ENCODE results near the gene TERT. TPM values are rescaled to one million over a fixed set of nuclear protein-coding genes. Genes with fewer than 3 reads are reported as not detected.

The TERT gene
- total and polyA plus RNA-seq, 8 donors = 0.19 to 4.0 (median 0.38) TPM; not detected in 4

DNA sequence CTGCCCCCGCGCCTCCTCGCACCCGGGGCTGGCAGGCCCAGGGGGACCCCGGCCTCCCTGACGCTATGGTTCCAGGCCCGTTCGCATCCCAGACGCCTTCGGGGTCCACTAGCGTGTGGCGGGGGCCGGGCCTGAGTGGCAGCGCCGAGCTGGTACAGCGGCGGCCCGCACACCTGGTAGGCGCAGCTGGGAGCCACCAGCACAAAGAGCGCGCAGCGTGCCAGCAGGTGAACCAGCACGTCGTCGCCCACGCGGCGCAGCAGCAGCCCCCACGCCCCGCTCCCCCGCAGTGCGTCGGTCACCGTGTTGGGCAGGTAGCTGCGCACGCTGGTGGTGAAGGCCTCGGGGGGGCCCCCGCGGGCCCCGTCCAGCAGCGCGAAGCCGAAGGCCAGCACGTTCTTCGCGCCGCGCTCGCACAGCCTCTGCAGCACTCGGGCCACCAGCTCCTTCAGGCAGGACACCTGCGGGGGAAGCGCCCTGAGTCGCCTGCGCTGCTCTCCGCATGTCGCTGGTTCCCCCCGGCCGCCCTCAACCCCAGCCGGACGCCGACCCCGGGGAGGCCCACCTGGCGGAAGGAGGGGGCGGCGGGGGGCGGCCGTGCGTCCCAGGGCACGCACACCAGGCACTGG, 548 bp downstream of the TERT start:
- peaks cover 10 to 25% (median 22%) of the 10 kb centered on the region in 4 donors for H3K4me1 ChIP-seq
- peaks cover 6 to 77% (median 25%) of the 10 kb centered on the region in 3 donors for H3K27me3 ChIP-seq
- no peak for TF ChIP-seq EP300 (IDR thresholded peaks at IDR 0.05)
- no peak for TF ChIP-seq POLR2AphosphoS5 (IDR thresholded peaks at IDR 0.05)
- TF ChIP-seq CTCF (IDR thresholded peaks at IDR 0.05) = no peak
- no peak for TF ChIP-seq POLR2A (IDR thresholded peaks at IDR 0.05)
- H3K36me3 ChIP-seq = no peaks in the 10 kb centered on the region
- WGBS, 5 donors = 26 to 35% (median 29%) methylated on average over 12 to 69 of the region's 69 CpGs; no CpG with 5 or more reads in 1 of the 5 donors
- no peaks in the 10 kb centered on the region for H3K9me3 ChIP-seq
- intact Hi-C loops (cut with DNase I; ENCODE audit: low total_unique reads) = no loop called here
- no peak overlapping the region for H3K27ac ChIP-seq
- DNase-seq = peak in 1 of 2 donors; percentile 41
- peak overlapping the region; percentile 25 to 35 (median 28) for H3K4me3 ChIP-seq

DNA sequence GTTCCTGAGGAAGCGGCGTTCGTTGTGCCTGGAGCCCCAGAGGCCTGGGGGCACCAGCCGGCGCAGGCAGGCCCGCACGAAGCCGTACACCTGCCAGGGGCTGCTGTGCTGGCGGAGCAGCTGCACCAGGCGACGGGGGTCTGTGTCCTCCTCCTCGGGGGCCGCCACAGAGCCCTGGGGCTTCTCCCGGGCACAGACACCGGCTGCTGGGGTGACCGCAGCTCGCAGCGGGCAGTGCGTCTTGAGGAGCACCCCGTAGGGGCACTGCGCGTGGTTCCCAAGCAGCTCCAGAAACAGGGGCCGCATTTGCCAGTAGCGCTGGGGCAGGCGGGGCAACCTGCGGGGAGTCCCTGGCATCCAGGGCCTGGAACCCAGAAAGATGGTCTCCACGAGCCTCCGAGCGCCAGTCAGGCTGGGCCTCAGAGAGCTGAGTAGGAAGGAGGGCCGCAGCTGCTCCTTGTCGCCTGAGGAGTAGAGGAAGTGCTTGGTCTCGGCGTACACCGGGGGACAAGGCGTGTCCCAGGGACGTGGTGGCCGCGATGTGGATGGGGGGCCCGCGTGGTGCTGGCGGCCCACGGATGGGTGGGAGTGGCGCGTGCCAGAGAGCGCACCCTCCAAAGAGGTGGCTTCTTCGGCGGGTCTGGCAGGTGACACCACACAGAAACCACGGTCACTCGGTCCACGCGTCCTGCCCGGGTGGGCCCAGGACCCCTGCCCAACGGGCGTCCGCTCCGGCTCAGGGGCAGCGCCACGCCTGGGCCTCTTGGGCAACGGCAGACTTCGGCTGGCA, 1.3 kb downstream of the TERT start:
- DNase-seq = peak in 1 of 2 donors; percentile 17
- peaks cover 6 to 73% (median 25%) of the 10 kb centered on the region in 3 donors for H3K27me3 ChIP-seq
- no peak overlapping the region for H3K4me3 ChIP-seq
- H3K4me1 ChIP-seq = peaks cover 10 to 25% (median 22%) of the 10 kb centered on the region in 4 donors
- WGBS, 5 donors = 92 to 96% (median 95%) methylated on average over 43 to 60 of the region's 60 CpGs
- no peaks in the 10 kb centered on the region for H3K36me3 ChIP-seq
- H3K27ac ChIP-seq = no peak overlapping the region
- TF ChIP-seq POLR2A (IDR thresholded peaks at IDR 0.05) = no peak
- TF ChIP-seq POLR2AphosphoS5 (IDR thresholded peaks at IDR 0.05) = no peak
- no peak for TF ChIP-seq EP300 (IDR thresholded peaks at IDR 0.05)
- TF ChIP-seq CTCF (IDR thresholded peaks at IDR 0.05) = no peak
- peaks cover 0 to 4% (median 1%) of the 10 kb centered on the region in 4 donors for H3K9me3 ChIP-seq
- intact Hi-C loops (cut with DNase I; ENCODE audit: low total_unique reads) = no loop called here

- H3K9me3 ChIP-seq = peaks cover 0 to 11% (median 5%) of the 10 kb centered on the region in 4 donors
- H3K4me3 ChIP-seq = no peak overlapping the region
- intact Hi-C loops (cut with DNase I; ENCODE audit: low total_unique reads) = no loop called here
- peaks cover 10 to 25% (median 22%) of the 10 kb centered on the region in 4 donors for H3K4me1 ChIP-seq
- no peak overlapping the region for H3K27ac ChIP-seq
- WGBS, 5 donors = 91 to 94% (median 93%) methylated on average over 27 to 30 of the region's 30 CpGs
- DNase-seq = no peak
- TF ChIP-seq EP300 (IDR thresholded peaks at IDR 0.05) = no peak
- H3K36me3 ChIP-seq = no peaks in the 10 kb centered on the region
- peaks cover 6 to 70% (median 25%) of the 10 kb centered on the region in 3 donors for H3K27me3 ChIP-seq
These were observed 1.9 kb downstream of the TERT start for GRCh38 chr5:1292846-1293415.

DNA sequence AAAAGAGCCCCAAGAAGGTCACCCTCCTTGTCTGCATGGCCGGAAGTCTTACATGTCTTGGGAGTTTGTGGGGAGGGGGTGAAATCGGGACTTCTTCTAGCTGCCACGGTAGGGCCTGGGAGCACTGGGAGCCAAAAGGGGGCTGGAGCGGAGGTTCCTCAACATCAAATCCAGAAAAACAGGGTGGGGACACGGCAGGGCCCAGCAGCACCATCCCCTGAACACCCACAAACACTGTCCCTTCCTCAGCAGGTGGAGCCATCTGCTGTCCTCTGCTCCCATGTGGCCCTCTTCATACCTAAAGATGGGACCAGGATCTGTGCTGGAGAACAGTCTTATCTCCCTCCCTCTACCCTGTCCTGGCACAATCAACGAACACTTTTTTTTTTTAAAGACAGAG, 2.7 kb downstream of the TERT start:
- WGBS, 5 donors = 67 to 85% (median 78%) methylated on average over 6 of the region's 6 CpGs
- Histone ChIP-seq H3K4me1 (peaks cover 10 to 25% (median 22%) of the 10 kb centered on the region in 4 donors), H3K27me3 (peaks cover 6 to 66% (median 25%) of the 10 kb centered on the region in 3 donors), H3K36me3 (no peaks in the 10 kb centered on the region), H3K27ac (no peak overlapping the region), H3K4me3 (no peak overlapping the region), H3K9me3 (peaks cover 0 to 11% (median 5%) of the 10 kb centered on the region in 4 donors)
- intact Hi-C loops (cut with DNase I; ENCODE audit: low total_unique reads) = no loop called here
- TF ChIP-seq EP300 (IDR thresholded peaks at IDR 0.05) (no peak), CTCF (IDR thresholded peaks at IDR 0.05) (no peak), POLR2A (IDR thresholded peaks at IDR 0.05) (no peak), POLR2AphosphoS5 (IDR thresholded peaks at IDR 0.05) (no peak)
- DNase-seq = no peak

All from stomach (tissue), 9 donors.